Pulmonary artery endothelial cell (primary cell): ENCODE results near the gene MDN1. TPM values are rescaled to one million over a fixed set of nuclear protein-coding genes. Genes with fewer than 3 reads are reported as not detected.
"Not testable (repeated sequence)": the region's sequence is repeated elsewhere in the genome, so short reads cannot be mapped to it uniquely, and the experiment has no call there.

ENCODE experiments used
- DNase-seq: peaks from one replicate; pipeline ENCODE4 v3.0.0-alpha.2; 2011; ENCODE audit warnings: low read depth, low spot score
- total RNA-seq: library from RNA; depleted of rRNA; stranded (reverse); fragments of >200 nt; gene quantifications from 2 replicates; pipeline ENCODE4 v1.2.3, GENCODE V29; 2014

MDN1 gene
- total RNA-seq, 1 donor from 2014 or later, result 30.5 TPM

DNA sequence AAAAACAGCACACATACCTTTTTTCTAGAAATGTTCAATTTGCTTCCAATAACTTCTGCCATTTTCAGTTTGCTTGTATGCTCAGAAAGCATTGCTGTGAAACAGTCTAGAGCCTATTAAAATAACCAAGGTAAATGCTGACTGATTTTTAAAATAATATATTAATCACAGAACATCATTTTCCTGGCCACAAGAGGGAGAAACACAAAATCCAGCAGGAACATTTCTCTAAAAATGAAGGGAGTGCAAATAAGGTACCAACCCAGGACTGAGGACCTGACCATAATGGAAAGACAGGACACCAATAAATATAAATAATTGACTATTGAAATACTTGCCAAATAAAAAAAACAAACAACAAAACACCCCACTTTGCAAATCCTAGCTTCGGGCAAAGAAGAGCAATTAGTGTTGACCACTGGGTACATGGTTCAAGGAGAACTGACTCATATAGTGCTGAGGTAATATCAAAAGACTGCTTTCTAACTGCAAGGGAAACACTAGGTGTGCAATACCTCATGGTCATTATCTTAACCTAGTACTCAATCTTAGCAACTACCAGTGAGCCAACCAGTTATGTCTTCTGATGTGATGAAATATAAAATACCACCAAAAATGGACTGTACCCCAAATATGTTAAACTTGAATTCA, 42.9 kb downstream of the MDN1 start:
- no peak for DNase-seq

DNA sequence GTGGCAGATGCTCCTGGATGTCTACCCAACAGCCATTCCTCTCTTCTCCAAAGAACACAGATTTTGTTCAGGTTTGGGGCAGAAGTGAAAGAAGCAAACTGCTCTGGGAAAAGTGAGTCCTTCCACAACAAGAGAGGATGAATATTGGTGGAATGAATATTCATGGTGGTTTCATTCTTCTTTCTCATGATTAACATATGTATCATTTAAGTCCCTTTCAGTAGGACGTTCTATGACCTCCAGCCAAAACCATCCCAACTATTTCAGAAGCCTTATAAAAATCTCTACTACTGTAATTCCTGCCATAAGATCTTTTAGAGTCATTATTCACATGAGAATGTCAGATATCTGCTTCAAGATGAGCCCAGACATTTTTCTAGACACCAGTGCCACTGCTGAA, 44.4 kb downstream of the MDN1 start:
- DNase-seq, result no peak

DNA sequence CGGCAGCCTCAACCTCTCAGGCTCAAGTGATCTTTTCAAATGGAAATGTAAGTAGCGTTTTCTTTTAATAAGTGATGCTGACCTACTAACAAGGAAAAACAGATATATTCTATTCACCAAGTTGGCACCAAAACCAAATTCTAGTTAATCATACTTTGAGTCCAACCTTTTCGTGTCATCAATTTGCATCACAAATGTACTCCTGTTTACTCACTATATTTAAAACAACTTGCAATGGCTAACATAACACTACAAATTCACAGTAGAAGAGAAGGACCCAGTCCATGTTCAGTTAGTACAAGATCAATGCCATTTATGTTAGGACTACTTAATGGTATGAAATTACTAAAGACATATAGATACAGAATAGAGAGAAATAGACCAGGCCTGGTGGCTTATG, 50.0 kb downstream of the MDN1 start:
- no peak for DNase-seq

DNA sequence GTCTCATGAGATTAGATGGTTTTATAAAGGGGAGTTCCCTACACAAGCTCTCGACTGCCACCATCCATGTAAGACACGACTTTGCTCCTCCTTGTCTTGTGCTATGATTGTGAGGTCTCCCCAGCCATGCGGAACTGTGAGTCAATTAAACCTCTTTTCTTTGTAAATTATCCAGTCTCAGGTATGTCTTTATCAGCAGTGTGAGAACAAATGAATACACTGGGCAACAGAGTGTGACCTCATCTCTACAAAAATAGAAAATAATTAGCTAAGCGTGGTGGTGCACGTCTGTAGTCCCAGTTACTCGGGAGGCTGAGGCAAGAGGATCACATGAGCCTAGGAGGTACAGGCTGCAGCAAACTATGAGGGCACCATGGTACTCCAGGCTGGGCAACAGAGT, 51.3 kb downstream of the MDN1 start:
- no peak for DNase-seq

DNA sequence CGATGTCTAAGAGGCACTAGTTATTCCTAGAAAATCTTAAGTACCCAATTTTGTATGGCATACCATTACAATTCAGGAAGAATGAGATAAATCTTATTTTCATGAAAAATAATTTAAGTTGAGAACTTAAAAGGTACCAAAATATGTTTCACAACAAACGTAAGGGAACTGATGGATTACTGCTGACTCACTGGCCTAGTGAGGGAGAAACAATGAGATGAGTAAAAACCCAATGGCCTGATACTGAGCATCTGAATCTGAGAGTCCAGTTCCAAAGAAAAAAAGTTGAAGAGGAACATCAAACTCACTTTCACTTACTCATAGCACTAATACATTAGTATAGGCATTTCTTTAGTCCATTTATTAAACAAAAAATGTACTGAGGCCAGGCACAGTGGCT, 56.0 kb downstream of the MDN1 start:
- DNase-seq, result no peak

DNA sequence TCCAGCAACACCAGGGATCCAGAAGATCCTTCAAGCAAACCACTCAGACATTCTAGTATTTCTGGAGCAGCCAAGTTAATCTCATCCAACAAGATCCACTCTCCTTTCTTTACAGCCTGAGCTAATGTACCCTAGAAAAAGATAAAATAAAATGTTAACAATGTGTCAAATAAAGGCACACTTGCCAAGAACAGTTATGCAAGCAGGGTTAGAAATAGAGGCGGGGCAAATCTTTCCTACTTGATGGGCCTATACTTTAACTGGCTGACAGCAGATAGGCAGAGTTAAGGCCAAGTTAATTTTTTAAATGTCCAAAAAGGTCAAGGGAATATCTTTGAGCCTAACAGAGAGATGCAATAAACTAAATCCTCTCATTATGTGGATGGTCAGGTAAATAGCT, 60.8 kb downstream of the MDN1 start:
- no peak for DNase-seq

DNA sequence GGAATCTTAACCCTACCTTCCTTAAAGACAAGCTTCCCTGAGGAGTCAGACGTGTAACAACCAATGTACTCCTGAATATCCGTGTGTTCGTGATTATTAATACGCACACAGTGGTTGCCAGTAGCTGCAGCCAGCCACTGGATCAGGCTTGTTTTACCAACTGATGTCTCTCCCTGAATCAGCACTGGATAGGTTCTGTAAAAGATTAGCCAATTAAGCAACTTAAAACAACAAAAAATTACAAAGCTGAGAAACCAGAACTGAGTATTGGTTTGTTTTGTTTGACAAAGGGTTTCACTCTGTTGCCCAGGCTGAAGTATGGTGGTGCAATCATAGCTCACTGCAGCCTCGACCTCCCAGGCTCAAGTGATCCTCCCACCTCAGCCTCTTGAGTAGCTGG, 69.3 kb downstream of the MDN1 start:
- DNase-seq, result no peak

DNA sequence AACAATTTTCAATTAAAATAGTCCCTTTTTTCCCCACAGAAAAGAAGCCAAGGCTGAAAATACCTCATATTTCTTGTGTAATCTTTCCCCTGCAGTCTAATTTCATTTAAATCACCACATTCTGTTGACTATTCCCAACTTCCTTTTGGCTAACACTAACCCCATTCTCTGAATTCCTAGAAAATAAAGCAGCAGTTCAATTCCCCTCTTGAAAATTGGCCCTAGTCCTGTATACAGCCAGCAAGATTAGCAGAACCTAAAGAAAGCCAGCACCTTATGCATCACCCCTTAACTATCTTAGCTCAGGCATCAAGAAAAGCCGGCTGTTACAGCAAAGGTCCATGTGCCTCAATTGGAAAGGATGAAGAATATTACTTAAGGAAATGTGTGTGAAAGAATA, 69.7 kb downstream of the MDN1 start:
- DNase-seq, result no peak

DNA sequence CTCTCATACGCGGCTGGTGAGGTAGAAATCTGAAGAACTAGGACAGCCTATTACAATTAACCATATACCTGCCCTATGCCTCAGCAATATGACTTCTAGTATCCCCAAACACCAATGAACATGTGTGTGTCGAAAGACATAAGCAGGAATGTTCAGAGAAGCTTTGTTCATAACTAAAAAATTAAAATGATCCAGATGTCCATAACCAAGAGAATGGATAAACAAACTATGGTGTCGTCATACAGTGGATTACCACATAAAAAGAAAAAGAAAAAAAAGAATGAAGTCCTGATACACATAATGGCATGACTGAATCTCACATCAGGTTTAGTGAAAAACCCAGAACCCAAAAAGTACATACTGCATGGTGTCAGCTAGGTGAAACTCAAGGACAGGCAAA, 73.9 kb downstream of the MDN1 start:
- DNase-seq, result no peak

DNA sequence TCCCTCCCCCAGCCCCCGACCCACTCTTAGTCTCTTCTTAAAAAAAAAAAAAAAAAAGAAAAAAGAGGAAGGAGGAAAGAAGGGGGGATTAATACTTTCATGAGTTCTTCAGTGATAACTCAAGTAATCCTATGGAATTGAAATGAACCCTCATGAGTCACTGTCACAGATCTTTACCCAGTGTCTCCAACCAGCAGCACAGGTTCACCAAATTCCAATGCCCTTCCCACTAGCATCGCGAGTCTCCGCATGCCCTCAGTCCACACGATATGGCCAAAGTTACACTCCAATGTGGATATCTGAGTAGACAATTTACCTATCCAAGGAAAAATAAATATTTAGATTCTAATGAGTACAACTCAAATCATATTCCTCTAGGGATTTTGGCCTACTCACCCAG, 74.5 kb downstream of the MDN1 start:
- DNase-seq, result no peak

DNA sequence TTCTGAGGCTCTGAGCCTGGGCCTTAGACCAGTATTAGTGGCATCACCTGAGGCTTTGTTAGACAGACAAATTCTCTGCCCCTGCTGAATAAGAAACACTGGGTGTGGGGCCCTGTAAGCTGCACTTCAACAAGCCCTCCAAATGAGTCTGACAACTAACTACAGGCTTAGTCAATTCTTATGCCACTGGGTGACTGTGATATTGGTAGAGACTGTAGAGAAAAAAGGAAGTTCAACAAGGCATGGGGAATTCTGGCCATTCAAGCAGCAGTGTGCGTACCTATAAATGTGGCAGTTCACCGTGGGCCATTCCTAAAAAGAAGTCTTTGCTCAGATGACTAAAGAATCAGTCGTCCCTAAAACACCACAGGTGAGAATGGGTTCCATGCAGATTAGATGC, 82.7 kb downstream of the MDN1 start:
- DNase-seq, result no peak

DNA sequence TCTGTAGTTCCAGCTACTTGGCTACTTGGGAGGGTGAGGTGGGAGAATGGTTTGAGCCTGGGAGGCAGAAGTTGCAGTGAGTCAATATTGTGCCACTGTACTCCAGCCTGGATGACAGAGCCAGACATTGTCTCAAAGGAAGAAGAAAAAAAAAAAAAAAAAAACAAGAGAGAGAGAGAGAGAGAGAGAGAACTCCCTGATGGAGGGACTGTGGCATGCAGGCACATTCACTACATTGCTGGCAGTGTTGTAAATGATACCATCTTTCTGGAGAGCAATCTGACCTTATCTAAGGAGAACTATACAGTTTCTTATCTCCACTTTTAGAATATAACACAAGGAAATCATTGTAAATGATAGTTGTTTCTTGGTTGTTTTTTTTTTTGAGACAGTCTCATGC, 85.1 kb downstream of the MDN1 start:
- no peak for DNase-seq

DNA sequence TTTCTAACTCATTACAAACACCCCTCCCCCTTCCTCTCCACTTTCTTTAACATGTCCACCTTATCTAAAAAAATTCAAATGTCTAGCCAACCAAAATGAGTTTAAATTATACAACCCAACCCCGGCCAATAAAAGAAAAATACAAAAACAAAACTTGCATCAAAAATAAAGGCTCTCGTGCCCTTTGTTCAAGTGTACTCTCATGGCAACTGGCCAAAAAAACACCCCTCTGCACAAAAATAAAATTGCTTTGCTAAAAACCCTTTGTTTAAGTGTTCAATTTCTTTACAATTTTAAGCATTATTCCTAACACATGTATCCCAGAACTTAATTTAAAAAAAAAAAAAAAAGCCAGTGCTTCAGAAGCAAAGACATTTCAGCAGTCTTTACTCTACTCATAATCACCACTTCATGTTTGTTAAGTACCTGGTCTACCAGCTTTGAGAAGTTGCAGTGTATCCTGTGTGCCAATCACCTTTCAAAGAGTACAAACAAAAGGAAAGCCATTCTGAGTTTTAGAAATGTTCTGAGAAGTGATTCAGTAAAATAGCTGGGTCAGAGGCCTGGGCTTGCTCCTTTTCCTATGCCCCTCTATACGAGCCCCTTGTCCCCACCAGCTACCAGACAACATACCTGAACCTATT, 87.5 kb downstream of the MDN1 start:
- no peak for DNase-seq

DNA sequence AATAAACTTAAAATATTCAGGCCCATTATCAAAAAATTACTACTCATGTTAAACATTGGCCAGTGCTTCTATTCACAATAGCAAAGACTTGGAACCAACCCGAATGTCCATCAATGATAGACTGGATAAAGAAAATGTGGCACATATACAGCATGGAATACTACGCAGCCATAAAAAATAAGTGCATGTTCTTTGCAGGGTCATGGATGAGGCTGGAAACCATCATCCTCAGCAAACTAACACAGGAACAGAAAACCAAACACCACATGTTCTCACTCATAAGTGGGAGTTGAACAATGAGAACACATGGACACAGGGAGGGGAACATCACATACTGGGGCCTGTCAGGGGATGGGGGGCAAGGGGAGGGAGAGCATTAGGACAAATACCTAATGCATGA, 88.3 kb downstream of the MDN1 start:
- not testable (repeated sequence) for DNase-seq

DNA sequence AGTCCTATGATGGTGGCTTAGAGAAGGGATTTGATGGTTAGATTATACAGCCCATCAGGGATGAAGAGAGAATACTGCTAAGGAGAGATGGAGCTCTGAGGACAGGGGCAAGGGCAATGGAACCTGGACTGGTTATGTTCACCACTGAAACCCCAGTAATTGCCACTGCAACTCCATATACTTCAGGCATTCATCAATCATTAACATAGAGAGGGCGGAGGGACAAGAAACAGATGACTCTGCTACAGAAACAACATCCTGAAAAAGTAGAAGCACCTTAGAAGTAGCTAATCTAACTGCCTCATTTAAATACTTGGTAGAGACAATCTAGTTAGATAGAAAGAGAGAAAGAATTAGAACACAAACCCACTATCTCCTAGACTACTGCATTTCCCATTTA, 89.8 kb downstream of the MDN1 start:
- no peak for DNase-seq

DNA sequence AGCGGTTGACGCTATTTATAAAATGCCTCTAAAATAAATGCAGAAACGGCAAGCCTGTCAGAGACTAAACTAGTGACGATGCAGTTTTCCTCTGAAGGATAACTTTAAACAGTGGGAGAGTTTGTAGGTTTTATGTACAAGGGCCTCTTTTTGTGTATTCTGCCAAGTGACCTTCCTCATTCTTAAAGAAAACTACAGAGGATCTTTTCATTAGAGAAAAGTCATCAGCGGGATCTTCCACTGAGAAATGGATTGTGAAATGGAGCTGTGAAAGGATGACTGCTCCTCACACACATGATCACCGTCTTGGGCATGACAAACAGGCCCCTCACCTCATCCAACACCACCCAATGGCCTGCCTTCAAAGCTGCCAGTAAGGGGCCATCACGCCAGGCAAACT, 92.1 kb downstream of the MDN1 start:
- no peak for DNase-seq

DNA sequence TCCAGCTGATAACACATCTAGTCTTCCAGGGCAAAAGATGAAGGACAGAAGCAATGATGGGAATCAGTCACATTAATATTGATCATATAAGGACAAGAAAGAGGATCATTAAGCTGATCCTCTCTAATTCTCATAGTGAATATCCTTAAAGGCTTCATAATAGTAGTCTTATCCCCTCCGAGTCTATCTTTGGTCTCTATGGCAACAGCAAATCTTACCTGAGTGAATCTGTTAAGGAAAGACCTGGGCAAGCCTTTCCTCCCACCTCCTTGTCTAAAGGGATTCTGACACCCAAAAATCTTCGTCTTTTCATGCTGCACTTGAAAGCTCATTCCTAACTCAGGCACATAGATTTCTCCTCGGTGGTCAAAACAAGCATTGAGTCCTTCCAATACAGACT, 94.6 kb downstream of the MDN1 start:
- DNase-seq, result no peak

DNA sequence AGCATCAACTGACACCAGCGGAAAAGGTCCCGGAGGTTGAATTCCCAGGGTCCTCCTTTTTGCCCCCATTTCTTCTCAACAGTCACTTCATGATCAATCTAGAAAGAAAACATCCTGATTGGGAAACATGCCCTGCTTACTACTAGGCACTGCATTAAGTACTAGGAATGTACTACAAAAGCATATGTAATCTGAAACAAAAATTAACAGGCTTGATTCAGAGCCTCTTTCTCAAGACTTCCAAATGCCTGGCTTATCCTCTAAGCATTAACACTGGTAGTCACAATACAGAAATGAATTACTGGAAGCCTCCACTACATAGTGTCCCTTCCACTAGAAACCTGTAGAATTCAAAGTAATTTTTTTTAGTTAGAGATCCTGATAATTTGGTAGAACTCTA, 96.5 kb downstream of the MDN1 start:
- no peak for DNase-seq

DNA sequence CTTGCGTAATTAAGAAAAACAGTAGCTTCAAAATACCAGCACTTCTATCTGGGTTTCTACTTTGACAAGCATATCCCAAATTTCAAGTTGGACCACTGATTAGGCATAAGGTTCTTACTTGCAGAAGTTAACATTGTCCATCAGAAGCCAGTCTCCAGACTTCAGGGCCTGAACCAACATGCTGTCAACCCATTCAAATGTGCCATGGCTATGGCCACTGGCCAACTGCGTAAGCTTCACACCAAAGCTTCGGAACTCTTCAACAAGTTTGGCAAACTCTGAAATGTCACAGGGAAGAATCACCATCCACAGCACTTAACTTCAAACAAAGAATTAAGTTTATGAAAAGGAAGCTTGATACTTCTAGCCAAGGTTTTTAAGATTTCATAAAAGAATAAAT, 103.1 kb downstream of the MDN1 start:
- DNase-seq, result no peak

DNA sequence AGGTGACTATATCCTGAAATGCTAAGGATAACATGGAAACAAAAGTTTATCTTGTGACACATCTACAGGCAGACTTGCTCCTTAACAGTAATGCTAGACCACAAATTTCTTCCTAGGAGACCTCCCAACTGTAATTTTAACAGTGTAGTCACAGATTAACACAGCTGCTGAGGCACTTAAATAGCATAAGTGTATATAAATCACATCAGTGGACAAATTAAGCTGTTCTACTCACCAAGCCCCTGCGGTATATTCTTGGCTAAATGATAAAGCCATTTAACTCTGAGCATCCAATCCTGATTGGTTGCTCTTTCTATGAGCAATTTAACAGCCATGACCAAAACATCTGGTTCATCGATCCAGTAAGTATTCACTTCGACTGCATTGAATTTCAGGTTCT, 107.8 kb downstream of the MDN1 start:
- no peak for DNase-seq

DNA sequence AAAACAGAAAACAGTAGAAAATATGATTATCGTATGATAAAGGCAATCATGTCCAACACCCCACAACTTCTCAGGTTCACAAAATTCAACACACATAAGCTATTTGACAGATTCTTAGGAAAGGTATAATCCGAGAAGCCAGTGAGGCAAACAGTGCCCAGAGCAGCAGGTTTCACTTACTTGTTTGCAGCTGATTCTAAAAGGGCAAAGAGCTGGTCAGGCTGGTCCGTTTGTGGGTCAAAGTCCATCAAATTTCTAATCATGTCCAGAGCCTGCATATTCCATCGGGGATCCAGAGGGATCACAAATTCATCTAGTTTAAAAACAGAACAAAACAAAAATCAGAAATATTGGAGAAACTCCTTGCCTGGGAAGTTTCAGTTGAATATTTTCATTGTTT, 111.3 kb downstream of the MDN1 start:
- DNase-seq, result no peak

DNA sequence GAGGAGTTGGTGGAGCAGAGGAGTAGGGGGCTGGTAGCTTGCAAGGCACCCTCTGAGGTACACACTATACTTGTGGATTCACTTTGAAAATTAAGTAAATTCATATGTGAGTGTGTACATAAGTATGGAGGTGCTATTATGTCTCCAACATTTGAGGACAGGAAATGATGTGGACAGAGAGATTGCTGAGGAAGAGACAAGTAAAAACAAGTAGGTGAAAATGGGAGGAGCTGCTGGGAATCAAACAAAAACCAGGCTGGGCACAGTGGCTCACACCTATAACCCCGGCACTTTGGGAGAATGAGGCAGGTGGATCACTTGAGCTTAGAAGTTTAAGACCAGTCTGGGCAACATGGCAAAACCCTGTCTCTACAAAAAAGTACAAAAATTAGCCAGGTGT, 111.8 kb downstream of the MDN1 start:
- no peak for DNase-seq

DNA sequence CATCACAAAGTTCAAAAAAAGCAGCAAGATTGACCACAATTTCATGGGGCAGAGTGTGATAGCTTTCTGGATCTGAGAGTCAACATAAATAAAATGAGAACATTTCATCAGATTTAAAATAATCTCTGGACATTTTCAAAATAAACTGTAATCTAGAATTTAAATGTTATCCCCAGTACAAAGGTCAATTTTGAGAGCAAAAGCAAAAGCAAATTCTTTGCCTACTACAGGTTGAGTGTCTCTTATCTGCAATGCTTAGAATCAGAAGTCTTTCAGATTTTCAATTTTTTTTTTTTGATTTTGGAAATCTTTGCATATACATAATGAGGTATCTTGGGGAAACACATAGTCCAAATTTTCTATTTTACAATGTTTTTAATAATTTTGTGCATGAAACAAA, 113.5 kb downstream of the MDN1 start:
- no peak for DNase-seq

DNA sequence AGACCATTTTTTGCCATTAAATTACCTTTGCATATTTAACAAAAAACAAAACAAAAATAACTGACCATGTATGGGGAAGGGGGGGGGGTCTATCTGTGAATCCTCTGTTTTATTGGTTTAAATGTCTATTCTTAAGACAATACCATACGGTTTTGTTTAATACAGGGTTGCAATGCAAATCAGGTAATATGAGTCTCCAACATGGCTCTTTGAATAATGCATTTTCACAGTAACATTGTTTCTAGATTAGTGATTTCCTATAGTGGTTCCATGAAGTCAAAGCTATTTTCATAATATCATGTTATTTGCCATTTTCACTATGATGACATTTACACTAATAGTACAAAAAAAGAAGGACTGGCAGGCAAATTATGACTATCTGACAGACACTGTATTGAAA, 116.3 kb downstream of the MDN1 start:
- DNase-seq, result no peak
